ENCODE measurements around the gene SHISA6. TPM values are rescaled to one million over a fixed set of nuclear protein-coding genes. Genes with fewer than 3 reads are reported as not detected.

SHISA6 gene
- total RNA-seq, 2 experiments from 2014 or later, result not detected

GRCh38 chr17:11279776-11280344 is 38.8 kb downstream of the SHISA6 start:
- no peaks in the 10 kb centered on the region for H3K9me3 ChIP-seq (ENCODE audit: low read length)
- H4K20me1 ChIP-seq (ENCODE audit: insufficient read depth, low read length), result no peaks in the 10 kb centered on the region
- BruUV-seq (replicated peaks), result no TSS peak
- no peaks in the 10 kb centered on the region for H3K79me2 ChIP-seq (ENCODE audit: insufficient read depth, low read depth, low read length)
- intact Hi-C loops (cut with micrococcal nuclease; ENCODE audit: unreplicated experiment), result no loop called here
- no peak overlapping the region for H3K4me2 ChIP-seq (ENCODE audit: low read length)
- no peak overlapping the region for H2AFZ ChIP-seq (ENCODE audit: low read length)
- H3K36me3 ChIP-seq (ENCODE audit: insufficient read depth, low read length), result no peaks in the 10 kb centered on the region
- no peak overlapping the region for H3K4me3 ChIP-seq (ENCODE audit: low read depth, low read length, poor library complexity, severe bottlenecking)
- DNase-seq (ENCODE audit: low spot score), result no peak
- ChIA-PET CTCF (ENCODE audit: unreplicated experiment) (no interaction called here), POLR2A (no interaction called here)
- H3K9me2 ChIP-seq (ENCODE audit: insufficient read depth, low read length), result no peaks in the 10 kb centered on the region
- no peak overlapping the region for H3K27ac ChIP-seq (ENCODE audit: low read depth, low read length, poor library complexity, severe bottlenecking)
- TF ChIP-seq EZH2phosphoT487 (IDR thresholded peaks at IDR 0.05; ENCODE audit: borderline replicate concordance, low read depth, low read length), result no peak
- no peak for TF ChIP-seq CTCF (conservative IDR thresholded peaks at IDR 0.05; ENCODE audit: low read length)
- no peaks in the 10 kb centered on the region for H3K4me1 ChIP-seq (ENCODE audit: insufficient read depth, low read length, poor library complexity, severe bottlenecking)

DNA sequence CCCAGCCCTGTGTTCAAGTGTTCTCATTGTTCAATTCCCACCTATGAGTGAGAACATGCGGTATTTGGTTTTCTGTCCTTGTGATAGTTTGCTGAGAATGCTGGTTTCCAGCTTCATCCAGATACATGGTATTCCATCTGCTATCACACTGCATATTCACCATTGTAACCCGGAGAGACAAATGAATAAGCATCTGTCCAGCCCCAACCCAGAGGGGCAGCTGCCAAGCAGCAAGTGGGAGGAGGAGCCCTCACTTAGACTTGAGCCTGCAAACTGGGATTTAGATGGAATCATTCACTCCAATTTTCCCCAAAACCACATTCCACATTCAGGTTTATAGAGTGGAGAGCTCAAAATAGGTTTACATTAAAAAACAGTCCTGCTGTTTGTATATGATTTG is 41.6 kb downstream of the SHISA6 start:
- Histone ChIP-seq H3K9me3 (ENCODE audit: low read length) (no peaks in the 10 kb centered on the region), H3K27ac (ENCODE audit: low read depth, low read length, poor library complexity, severe bottlenecking) (no peak overlapping the region), H3K4me1 (ENCODE audit: insufficient read depth, low read length, poor library complexity, severe bottlenecking) (no peaks in the 10 kb centered on the region), H3K4me3 (ENCODE audit: low read depth, low read length, poor library complexity, severe bottlenecking) (no peak overlapping the region), H4K20me1 (ENCODE audit: insufficient read depth, low read length) (no peaks in the 10 kb centered on the region), H3K9me2 (ENCODE audit: insufficient read depth, low read length) (no peaks in the 10 kb centered on the region), H3K36me3 (ENCODE audit: insufficient read depth, low read length) (no peaks in the 10 kb centered on the region), H3K4me2 (ENCODE audit: low read length) (no peak overlapping the region), H2AFZ (ENCODE audit: low read length) (no peak overlapping the region), H3K79me2 (ENCODE audit: insufficient read depth, low read depth, low read length) (no peaks in the 10 kb centered on the region)
- ChIA-PET POLR2A (no interaction called here), CTCF (ENCODE audit: unreplicated experiment) (no interaction called here)
- no peak for DNase-seq (ENCODE audit: low spot score)
- intact Hi-C loops (cut with micrococcal nuclease; ENCODE audit: unreplicated experiment), result no loop called here
- no TSS peak for BruUV-seq (replicated peaks)
- TF ChIP-seq CTCF (conservative IDR thresholded peaks at IDR 0.05; ENCODE audit: low read length) (no peak), EZH2phosphoT487 (IDR thresholded peaks at IDR 0.05; ENCODE audit: borderline replicate concordance, low read depth, low read length) (no peak)

DNA sequence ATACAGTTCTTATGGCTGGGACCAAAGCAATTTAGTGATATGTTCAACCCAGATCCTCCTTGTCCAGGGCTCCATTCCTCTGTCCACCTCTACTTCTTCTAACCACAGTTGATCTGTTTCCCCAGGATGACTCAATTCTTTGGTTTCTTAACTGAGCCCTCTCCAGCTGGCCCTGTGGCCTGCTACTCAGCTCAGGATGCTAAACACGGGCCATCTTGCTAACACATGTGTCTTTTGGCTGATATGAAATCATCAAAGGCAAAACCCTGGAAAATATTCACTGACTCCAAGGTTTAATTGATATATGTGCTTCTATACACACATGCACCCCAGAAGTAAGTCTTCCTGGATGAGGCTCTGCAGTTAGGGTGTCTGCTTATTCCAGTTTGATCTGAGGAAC is 43.8 kb downstream of the SHISA6 start:
- Histone ChIP-seq H2AFZ (ENCODE audit: low read length) (no peak overlapping the region), H3K36me3 (ENCODE audit: insufficient read depth, low read length) (no peaks in the 10 kb centered on the region), H3K79me2 (ENCODE audit: insufficient read depth, low read depth, low read length) (no peaks in the 10 kb centered on the region), H3K9me3 (ENCODE audit: low read length) (no peaks in the 10 kb centered on the region), H3K4me1 (ENCODE audit: insufficient read depth, low read length, poor library complexity, severe bottlenecking) (no peaks in the 10 kb centered on the region), H3K4me2 (ENCODE audit: low read length) (no peak overlapping the region), H3K4me3 (ENCODE audit: low read depth, low read length, poor library complexity, severe bottlenecking) (no peak overlapping the region), H3K9me2 (ENCODE audit: insufficient read depth, low read length) (no peaks in the 10 kb centered on the region), H4K20me1 (ENCODE audit: insufficient read depth, low read length) (no peaks in the 10 kb centered on the region), H3K27ac (ENCODE audit: low read depth, low read length, poor library complexity, severe bottlenecking) (no peak overlapping the region)
- DNase-seq (ENCODE audit: low spot score), result no peak
- POLR2A ChIA-PET, result no interaction called here
- TF ChIP-seq CTCF (conservative IDR thresholded peaks at IDR 0.05; ENCODE audit: low read length) (no peak), EZH2phosphoT487 (IDR thresholded peaks at IDR 0.05; ENCODE audit: borderline replicate concordance, low read depth, low read length) (no peak)
- intact Hi-C loops (cut with micrococcal nuclease; ENCODE audit: unreplicated experiment), result no loop called here
- BruUV-seq (replicated peaks), result no TSS peak
- CTCF ChIA-PET (ENCODE audit: unreplicated experiment), result no interaction called here
